RWPE1 (cell line): ENCODE results near the gene GMPR2.

ENCODE experiments used
- CTCF ChIA-PET: fragments of 350-600 bp; sonication (Branson Sonifier 250); formaldehyde crosslinking; extraction: SDS; loops from one replicate; lab custom pipeline; 2021; lab: Yijun Ruan, JAX
- POLR2A ChIA-PET: fragments of 400-600 bp; formaldehyde crosslinking; extraction: SDS; loops from one replicate; lab custom pipeline; 2020; ENCODE audit warnings: antibody characterized with exemption; ENCODE audit not compliant: low non-redundant PET; lab: Yijun Ruan, JAX
- DNase-seq: peaks from one replicate; pipeline ENCODE4 v3.0.0; 2012; ENCODE audit warnings: low spot score
- H3K27ac ChIP-seq: fragments of 450-650 bp; 2 replicates; pipeline ENCODE4 v1.5.1; 2017
- CTCF ChIP-seq: fragments of 450-650 bp; conservative IDR thresholded peaks from 2 replicates; pipeline ENCODE4 v1.5.1; 2017; ENCODE audit warnings: low read depth, mild to moderate bottlenecking

Gene GMPR2

GRCh38 chr14:24271834-24272263 is 39.1 kb downstream of the GMPR2 start:
- no peak for TF ChIP-seq CTCF
- peak overlapping the region; percentile 96 for H3K27ac ChIP-seq
- ChIA-PET POLR2A (interaction anchor here (2.1 kb wide), 1 partner anchor 30 kb away, joined by 12 read pairs; the partner anchor contains the start of gene TINF2), CTCF (interaction anchor here (0.6 to 1.0 kb wide), 4 partner anchors 10 to 114 kb away, joined by 3 to 4 read pairs (median 3); partner anchors contain the start of gene TINF2)
- no peak for DNase-seq

- CTCF ChIA-PET: interaction anchor here (0.6 to 1.0 kb wide), 3 partner anchors 9 to 114 kb away, joined by 3 read pairs; no protein-coding TSS in a partner anchor
- POLR2A ChIA-PET: interaction anchor here (2.1 kb wide), 1 partner anchor 30 kb away, joined by 12 read pairs; the partner anchor contains the start of gene TINF2
Measured at GRCh38 chr14:24272467-24272866, 39.7 kb downstream of the GMPR2 start.

GRCh38 chr14:24273422-24273998 is 40.8 kb downstream of the GMPR2 start:
- DNase-seq: no peak
- TF ChIP-seq CTCF: no peak
- ChIA-PET POLR2A (interaction anchor here (0.6 to 0.9 kb wide), 2 partner anchors 11 to 182 kb away, joined by 3 to 4 read pairs; no protein-coding TSS in a partner anchor), CTCF (interaction anchor here (0.5 to 1.3 kb wide), 2 partner anchors 16 to 24 kb away, joined by 3 to 4 read pairs; no protein-coding TSS in a partner anchor)
- H3K27ac ChIP-seq: peak overlapping the region; percentile 91

More at GRCh38 chr14:24272467-24272866, 39.7 kb downstream of the GMPR2 start:
- H3K27ac ChIP-seq: no peak overlapping the region
- no peak for TF ChIP-seq CTCF
- DNase-seq: no peak

DNA sequence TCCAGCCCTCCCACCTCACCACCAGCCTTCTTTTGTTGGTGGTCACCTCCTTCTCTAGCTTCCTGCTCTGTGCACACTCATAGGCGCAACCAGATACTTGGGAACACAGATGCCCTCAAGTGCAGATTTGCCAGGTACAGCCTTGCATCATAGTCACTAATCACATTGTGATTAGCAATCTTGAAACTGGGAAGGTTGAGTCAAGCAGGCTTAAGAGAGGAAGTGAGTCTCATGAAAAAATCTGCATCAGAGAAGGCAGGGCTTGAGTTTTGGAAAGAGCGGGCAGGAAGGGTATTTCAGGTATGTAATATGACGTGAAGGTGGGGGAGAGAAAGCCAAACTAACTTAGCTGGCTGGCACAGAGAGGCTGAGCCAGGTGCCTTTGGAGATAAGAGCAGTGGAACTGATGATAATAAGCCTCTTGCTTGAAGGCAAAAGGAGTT is 41.4 kb downstream of the GMPR2 start:
- ChIA-PET CTCF (interaction anchor here (0.5 to 1.3 kb wide), 2 partner anchors 23 to 31 kb away, joined by 3 to 4 read pairs; no protein-coding TSS in a partner anchor), POLR2A (interaction anchor here (0.6 to 0.9 kb wide), 3 partner anchors 9 to 182 kb away, joined by 3 to 13 read pairs (median 4); no protein-coding TSS in a partner anchor)
- peak; percentile 91 for DNase-seq
- TF ChIP-seq CTCF: no peak
- H3K27ac ChIP-seq: peak overlapping the region; percentile 91

DNA sequence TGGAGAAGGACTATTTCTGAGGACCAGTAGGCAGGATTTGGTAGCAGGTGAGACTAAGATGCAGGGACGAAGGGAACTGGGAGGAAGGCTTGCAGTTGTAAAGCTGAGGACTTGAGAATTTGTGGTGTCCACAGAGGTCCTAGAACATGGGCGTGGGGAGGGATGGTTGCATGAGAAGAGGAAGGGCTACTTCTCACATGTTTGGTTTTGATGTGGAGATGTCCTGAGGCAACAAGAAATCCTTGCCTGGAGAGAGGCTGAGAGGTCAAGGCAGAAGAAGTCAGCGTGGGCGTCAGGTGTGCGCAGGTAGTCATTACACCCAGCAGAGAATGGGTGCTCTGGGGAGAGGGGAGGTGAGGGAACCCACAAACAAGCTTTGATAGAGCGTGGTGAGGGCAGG is 44.3 kb downstream of the GMPR2 start:
- no peak overlapping the region; the same call in 1 of the 2 replicates for H3K27ac ChIP-seq
- ChIA-PET CTCF (interaction anchor here (0.9 to 3.6 kb wide), 2 partner anchors 20 to 31 kb away, joined by 3 to 15 read pairs; partner anchors contain the start of gene CIDEB), POLR2A (no interaction called here)
- DNase-seq: no peak
- no peak for TF ChIP-seq CTCF

GRCh38 chr14:24277606-24278321 is 45.0 kb downstream of the GMPR2 start:
- H3K27ac ChIP-seq: no peak overlapping the region; the same call in 1 of the 2 replicates
- ChIA-PET CTCF (interaction anchor here (0.5 to 3.6 kb wide), 4 partner anchors 11 to 36 kb away, joined by 3 to 15 read pairs (median 4); partner anchors contain the start of genes CIDEB and TINF2), POLR2A (no interaction called here)
- TF ChIP-seq CTCF: no peak
- DNase-seq: no peak
